ENCODE results near the gene ZNF70. TPM values are rescaled to one million over a fixed set of nuclear protein-coding genes. Genes with fewer than 3 reads are reported as not detected.

Gene ZNF70
- total and polyA plus RNA-seq, 2 of the 13 experiments (the other 11 are each of a cell fraction or from before 2014, with no cell fraction given) = 0.62 to 3.6 TPM

- H4K20me1 ChIP-seq (ENCODE audit: insufficient read depth, low read length) = no peaks in the 10 kb centered on the region
- H2AFZ ChIP-seq (ENCODE audit: low read length) = no peak overlapping the region
- BruUV-seq (replicated peaks) = no TSS peak
- WGBS (ENCODE audit: low lambda C conversion rate) = 82% methylated on average over 2 of the region's 2 CpGs
- H3K9ac ChIP-seq (ENCODE audit: insufficient read depth, low read depth, low read length) = no peak overlapping the region
- H3K27me3 ChIP-seq (ENCODE audit: control insufficient read depth in 1 of 2, insufficient read depth in 2 of 2, low read length in 2 of 2) = 0 out of 5 replicates have a peak, but pooled peaks cover 0 to 4% of the 10 kb centered on the region in 2 experiments
- H3K4me1 ChIP-seq (ENCODE audit: insufficient read depth, low read length) = peaks cover 13% of the 10 kb centered on the region; the same call in 1 of the 2 replicates
- in situ Hi-C loops (cut with HindIII; ENCODE audit: extremely low pct_ligation_motif_present, low pct_unique_long_range_greater_than_20kb) (no loop called here), intact Hi-C loops (cut with micrococcal nuclease; ENCODE audit: unreplicated experiment) (no loop called here)
- H3K79me2 ChIP-seq (ENCODE audit: insufficient read depth, low read length) = no peaks in the 10 kb centered on the region
- no peak overlapping the region for H3K27ac ChIP-seq (ENCODE audit: extremely low read length, insufficient read depth, low read length)
- ChIA-PET CTCF (ENCODE audit: low intra/inter-chr PET ratio, low total read pairs) (no interaction called here), POLR2A (no interaction called here)
- TF ChIP-seq FOSL1 (CRISPR knock-in tag; IDR thresholded peaks at IDR 0.05; ENCODE audit: borderline replicate concordance) (no peak), ZBTB2 (CRISPR knock-in tag; IDR thresholded peaks at IDR 0.05; ENCODE audit: low read depth) (no peak), KDM5A (IDR thresholded peaks at IDR 0.05; ENCODE audit: borderline replicate concordance, low read length) (no peak), ZSCAN29 (CRISPR knock-in tag; conservative IDR thresholded peaks at IDR 0.05) (no peak), NFIC (IDR thresholded peaks at IDR 0.05; ENCODE audit: low read length) (no peak), TFDP1 (CRISPR knock-in tag; IDR thresholded peaks at IDR 0.05; ENCODE audit: borderline replicate concordance) (no peak), ELK4 (CRISPR knock-in tag; IDR thresholded peaks at IDR 0.05; ENCODE audit: borderline replicate concordance) (no peak), ZNF441 (CRISPR knock-in tag; IDR thresholded peaks at IDR 0.05; ENCODE audit: borderline replicate concordance) (no peak)
- no peak for ATAC-seq
- no peak for DNase-seq (ENCODE audit: low spot score)
- no peak for FAIRE-seq
- no peaks in the 10 kb centered on the region for H3K9me3 ChIP-seq (ENCODE audit: low read length)
- H3K4me2 ChIP-seq (ENCODE audit: low read depth, low read length) = no peak overlapping the region
- H3K36me3 ChIP-seq (replicated peaks in 1 of 2; ENCODE audit: control insufficient read depth in 1 of 2, insufficient read depth in 2 of 2, low read length in 2 of 2) = no peaks in the 10 kb centered on the region
- H3K4me3 ChIP-seq (replicated peaks in 1 of 3; ENCODE audit: insufficient read depth in 1 of 3, low read depth in 2 of 3, low read length in 3 of 3) = no peak overlapping the region
Measured at GRCh38 chr22:23722724-23723123, 28.2 kb downstream of the ZNF70 start.
